Osteoblast (primary cell): ENCODE measurements around the gene TANK. TPM values are rescaled to one million over a fixed set of nuclear protein-coding genes. Genes with fewer than 3 reads are reported as not detected.

Experiments used
- DNase-seq: peaks from one replicate; pipeline ENCODE4 v3.0.0; 2011; ENCODE audit warnings: low spot score, mixed read lengths; ENCODE audit not compliant: insufficient read length; ENCODE audit errors: missing footprints
- H2AFZ ChIP-seq: 2 replicates; pipeline ENCODE4 v1.6.0; 2011; ENCODE audit warnings: mild to moderate bottlenecking, low read length
- H3K27ac ChIP-seq: 2 replicates; pipeline ENCODE4 v1.5.1; 2011; ENCODE audit warnings: mild to moderate bottlenecking, low read depth, low read length, moderate library complexity
- H3K27me3 ChIP-seq: 2 replicates; pipeline ENCODE4 v1.6.0; 2012; ENCODE audit warnings: mild to moderate bottlenecking, control low read depth, inconsistent platforms, low read length, moderate library complexity; ENCODE audit not compliant: insufficient read depth
- H3K36me3 ChIP-seq: 2 replicates; pipeline ENCODE4 v1.5.1; 2011; ENCODE audit warnings: mild to moderate bottlenecking, low read length, control low read depth, moderate library complexity; ENCODE audit not compliant: insufficient read depth
- H3K4me1 ChIP-seq: 2 replicates; pipeline ENCODE4 v1.5.1; 2011; ENCODE audit warnings: mild to moderate bottlenecking, low read length, control low read depth, moderate library complexity; ENCODE audit not compliant: insufficient read depth
- H3K4me2 ChIP-seq: 2 replicates; pipeline ENCODE4 v1.6.0; 2011; ENCODE audit warnings: mild to moderate bottlenecking, low read length; ENCODE audit not compliant: insufficient read depth
- H3K4me3 ChIP-seq: fragments of 200-600 bp; sonication (generic); 3 replicates; pipeline ENCODE4 v1.5.1; 2012; ENCODE audit warnings: mild to moderate bottlenecking, low read length, inconsistent platforms; ENCODE audit not compliant: insufficient read depth
- H3K79me2 ChIP-seq: 2 replicates; pipeline ENCODE4 v1.6.0; 2012; ENCODE audit warnings: mild to moderate bottlenecking, low read length, control low read depth, inconsistent platforms; ENCODE audit not compliant: insufficient read depth
- H3K9me3 ChIP-seq: 2 replicates; pipeline ENCODE4 v1.5.1; 2011; ENCODE audit warnings: low read depth, low read length, control low read depth
- H4K20me1 ChIP-seq: 2 replicates; pipeline ENCODE4 v1.6.0; 2012; ENCODE audit warnings: mild to moderate bottlenecking, low read length, control low read depth; ENCODE audit not compliant: insufficient read depth
- CTCF ChIP-seq: IDR thresholded peaks from 2 replicates; pipeline ENCODE4 v1.5.1; 2011; ENCODE audit warnings: mild to moderate bottlenecking, low read depth, low read length, moderate library complexity; ENCODE audit errors: extremely low read depth
- total RNA-seq: library from RNA; depleted of rRNA; stranded (reverse); fragments of >200 nt; gene quantifications from 2 replicates; pipeline ENCODE4 v1.2.3, GENCODE V29; 2012

TANK gene
- total RNA-seq, 1 donor = 127 TPM

GRCh38 chr2:161116509-161116908, 43.7 kb upstream of the TANK start:
- Histone ChIP-seq H3K79me2 (no peaks in the 10 kb centered on the region), H2AFZ (no peak overlapping the region), H3K4me2 (no peak overlapping the region), H4K20me1 (no peaks in the 10 kb centered on the region), H3K27ac (no peak overlapping the region), H3K4me3 (no peak overlapping the region), H3K4me1 (no peaks in the 10 kb centered on the region), H3K36me3 (no peaks in the 10 kb centered on the region), H3K9me3 (no peaks in the 10 kb centered on the region), H3K27me3 (no peaks in the 10 kb centered on the region)
- DNase-seq = no peak
- no peak for TF ChIP-seq CTCF

DNA sequence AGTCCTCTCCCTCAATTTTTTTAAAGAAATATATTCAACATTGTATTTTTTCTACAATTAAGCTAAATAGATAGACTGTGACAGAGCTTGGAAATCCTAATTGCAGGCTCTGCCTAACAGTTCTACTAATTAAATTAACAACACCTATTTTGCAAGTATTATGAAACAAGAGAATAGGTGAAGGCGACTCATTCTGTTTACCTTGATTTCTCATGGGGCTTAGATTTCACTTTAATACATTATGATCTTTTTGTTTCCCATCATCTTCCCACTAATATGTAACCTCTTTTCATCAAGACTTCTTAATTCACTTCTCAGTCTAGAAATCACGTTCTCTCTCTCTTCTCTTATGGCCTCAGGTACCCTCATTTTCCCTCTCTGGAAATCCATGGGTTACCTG, 42.7 kb upstream of the TANK start:
- Histone ChIP-seq H2AFZ (no peak overlapping the region), H4K20me1 (no peaks in the 10 kb centered on the region), H3K4me3 (no peak overlapping the region), H3K27me3 (no peaks in the 10 kb centered on the region), H3K4me1 (peaks cover under 1% of the 10 kb centered on the region), H3K36me3 (no peaks in the 10 kb centered on the region), H3K27ac (no peak overlapping the region), H3K4me2 (no peak overlapping the region), H3K9me3 (no peaks in the 10 kb centered on the region), H3K79me2 (no peaks in the 10 kb centered on the region)
- TF ChIP-seq CTCF = no peak
- no peak for DNase-seq

DNA sequence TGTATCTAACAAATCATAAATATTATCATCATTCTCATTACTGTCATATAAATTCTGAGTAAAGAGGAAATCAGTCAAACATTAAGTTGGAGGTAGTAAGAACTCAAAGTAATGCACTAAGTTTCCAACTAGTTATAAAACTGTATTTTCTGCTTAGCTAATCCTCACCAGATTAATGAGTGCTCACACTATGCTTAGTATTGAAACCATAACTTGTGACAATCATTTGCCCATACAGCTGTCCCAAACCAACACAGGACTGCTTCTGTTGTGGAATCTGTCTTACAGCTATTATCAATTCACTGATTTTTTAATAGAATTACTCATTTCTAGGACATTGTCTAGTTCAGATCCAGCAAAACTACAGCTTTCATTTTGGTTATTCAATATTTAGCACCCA, 41.5 kb upstream of the TANK start:
- H3K27ac ChIP-seq = no peak overlapping the region
- peaks cover 13% of the 10 kb centered on the region for H3K4me1 ChIP-seq
- no peak overlapping the region for H2AFZ ChIP-seq

GRCh38 chr2:161119483-161119882, 40.7 kb upstream of the TANK start:
- Histone ChIP-seq H3K27ac (no peak overlapping the region), H3K79me2 (no peaks in the 10 kb centered on the region), H3K4me2 (no peak overlapping the region), H3K9me3 (no peaks in the 10 kb centered on the region), H4K20me1 (no peaks in the 10 kb centered on the region), H3K4me3 (no peak overlapping the region), H3K36me3 (no peaks in the 10 kb centered on the region), H3K27me3 (no peaks in the 10 kb centered on the region), H3K4me1 (peaks cover 19% of the 10 kb centered on the region), H2AFZ (no peak overlapping the region)
- DNase-seq = no peak
- TF ChIP-seq CTCF = no peak

More for the DNA sequence above, 41.5 kb upstream of the TANK start:
- no peaks in the 10 kb centered on the region for H3K79me2 ChIP-seq
- H3K9me3 ChIP-seq = no peaks in the 10 kb centered on the region
- no peaks in the 10 kb centered on the region for H3K36me3 ChIP-seq
- H3K4me2 ChIP-seq = no peak overlapping the region
- TF ChIP-seq CTCF = no peak
- H4K20me1 ChIP-seq = no peaks in the 10 kb centered on the region
- H3K27me3 ChIP-seq = no peaks in the 10 kb centered on the region
- DNase-seq = no peak
- no peak overlapping the region for H3K4me3 ChIP-seq
